Measurements from ENCODE around the gene DNMBP. TPM values are rescaled to one million over a fixed set of nuclear protein-coding genes. Genes with fewer than 3 reads are reported as not detected.

DNMBP gene
- total RNA-seq, 1 experiment from 2014 or later = 19.7 TPM

GRCh38 chr10:99976886-99977665 is 32.7 kb downstream of the DNMBP start:
- H3K4me1 Mint-ChIP-seq = peaks cover 15% of the 10 kb centered on the region
- H3K4me3 Mint-ChIP-seq = no peak overlapping the region
- ChIA-PET POLR2A (no interaction called here), CTCF (interaction anchor here (0.8 to 1.3 kb wide), 4 partner anchors 32 to 371 kb away, joined by 3 to 6 read pairs (median 4); partner anchors contain the start of gene DNMBP)
- DNase-seq (ENCODE audit: low spot score) = no peak
- H3K36me3 Mint-ChIP-seq = no peaks in the 10 kb centered on the region
- ATAC-seq = no peak
- H3K27me3 Mint-ChIP-seq (ENCODE audit: low read depth) = no peaks in the 10 kb centered on the region
- no peak overlapping the region for H3K27ac Mint-ChIP-seq
- TF ChIP-seq E2F5 (CRISPR knock-in tag; IDR thresholded peaks at IDR 0.05) = no peak
- no peaks in the 10 kb centered on the region for H3K9me3 Mint-ChIP-seq

- POLR2A ChIA-PET = no interaction called here
- ATAC-seq (no peak), DNase-seq (ENCODE audit: low spot score) (no peak)
- H3K27ac Mint-ChIP-seq = no peak overlapping the region
- no peaks in the 10 kb centered on the region for H3K9me3 Mint-ChIP-seq
- H3K27me3 Mint-ChIP-seq (ENCODE audit: low read depth) = no peaks in the 10 kb centered on the region
- H3K4me1 Mint-ChIP-seq = peaks cover 12% of the 10 kb centered on the region
- CTCF ChIA-PET = interaction anchor here (0.8 to 1.1 kb wide), 2 partner anchors 33 to 70 kb away, joined by 3 to 4 read pairs; no protein-coding TSS in a partner anchor
- H3K36me3 Mint-ChIP-seq = 0 out of 2 replicates have a peak, but pooled peaks cover 3% of the 10 kb centered on the region
- TF ChIP-seq RORB (CRISPR knock-in tag; IDR thresholded peaks at IDR 0.05) = no peak
- no peak for TF ChIP-seq SP1 (CRISPR knock-in tag; conservative IDR thresholded peaks at IDR 0.05)
- TF ChIP-seq E2F4 (CRISPR knock-in tag; IDR thresholded peaks at IDR 0.05; ENCODE audit: borderline replicate concordance, low read depth) = no peak
- no peak for TF ChIP-seq SOX15 (CRISPR knock-in tag; IDR thresholded peaks at IDR 0.05)
- no peak for TF ChIP-seq CREM (CRISPR knock-in tag; IDR thresholded peaks at IDR 0.05)
- no peak for TF ChIP-seq ETV6 (CRISPR knock-in tag; IDR thresholded peaks at IDR 0.05)
- TF ChIP-seq ZNF263 (CRISPR knock-in tag; IDR thresholded peaks at IDR 0.05; ENCODE audit: low read depth) = no peak
- TF ChIP-seq E2F5 (CRISPR knock-in tag; IDR thresholded peaks at IDR 0.05) = no peak
- no peak for TF ChIP-seq ELF4 (CRISPR knock-in tag; IDR thresholded peaks at IDR 0.05; ENCODE audit: low read depth)
- no peak for TF ChIP-seq SMAD4 (CRISPR knock-in tag; IDR thresholded peaks at IDR 0.05)
- no peak for TF ChIP-seq ZNF512 (CRISPR knock-in tag; IDR thresholded peaks at IDR 0.05; ENCODE audit: borderline replicate concordance)
- no peak for TF ChIP-seq NR1H2 (CRISPR knock-in tag; IDR thresholded peaks at IDR 0.05)
- H3K4me3 Mint-ChIP-seq = no peak overlapping the region
These were observed 33.6 kb downstream of the DNMBP start for GRCh38 chr10:99975942-99976809.

GRCh38 chr10:99975106-99975829 is 34.5 kb downstream of the DNMBP start:
- H3K4me3 Mint-ChIP-seq = no peak overlapping the region
- H3K36me3 Mint-ChIP-seq = peaks cover 6% of the 10 kb centered on the region
- H3K27me3 Mint-ChIP-seq (ENCODE audit: low read depth) = no peaks in the 10 kb centered on the region
- no peak overlapping the region for H3K27ac Mint-ChIP-seq
- H3K9me3 Mint-ChIP-seq = 0 out of 2 replicates have a peak, but pooled peaks cover 1% of the 10 kb centered on the region
- H3K4me1 Mint-ChIP-seq = peaks cover 12% of the 10 kb centered on the region
- DNase-seq (ENCODE audit: low spot score) = no peak
- POLR2A ChIA-PET = no interaction called here
- ATAC-seq = no peak
- CTCF ChIA-PET = interaction anchor here (0.7 to 1.1 kb wide), 3 partner anchors 34 to 127 kb away, joined by 3 to 4 read pairs (median 4); no protein-coding TSS in a partner anchor
- TF ChIP-seq MLX (CRISPR knock-in tag; IDR thresholded peaks at IDR 0.05) = no peak
- no peak for TF ChIP-seq TEAD4 (CRISPR knock-in tag; IDR thresholded peaks at IDR 0.05)
- no peak for TF ChIP-seq KAT7 (CRISPR knock-in tag; IDR thresholded peaks at IDR 0.05; ENCODE audit: borderline replicate concordance)
- TF ChIP-seq ZBTB21 (CRISPR knock-in tag; IDR thresholded peaks at IDR 0.05; ENCODE audit: borderline replicate concordance) = no peak
- no peak for TF ChIP-seq ZMAT4 (CRISPR knock-in tag; IDR thresholded peaks at IDR 0.05)
- TF ChIP-seq ETV6 (CRISPR knock-in tag; IDR thresholded peaks at IDR 0.05) = no peak
